HG03520 (cell line): ENCODE measurements around the gene PXN.

Experiments used
- ATAC-seq: cut with Tn5 transposase; IDR thresholded peaks from one replicate; pipeline ENCODE4 v1.9.1; 2021; ENCODE audit warnings: mild to moderate bottlenecking, moderate library complexity; ENCODE audit not compliant: unreplicated experiment

Gene PXN

DNA sequence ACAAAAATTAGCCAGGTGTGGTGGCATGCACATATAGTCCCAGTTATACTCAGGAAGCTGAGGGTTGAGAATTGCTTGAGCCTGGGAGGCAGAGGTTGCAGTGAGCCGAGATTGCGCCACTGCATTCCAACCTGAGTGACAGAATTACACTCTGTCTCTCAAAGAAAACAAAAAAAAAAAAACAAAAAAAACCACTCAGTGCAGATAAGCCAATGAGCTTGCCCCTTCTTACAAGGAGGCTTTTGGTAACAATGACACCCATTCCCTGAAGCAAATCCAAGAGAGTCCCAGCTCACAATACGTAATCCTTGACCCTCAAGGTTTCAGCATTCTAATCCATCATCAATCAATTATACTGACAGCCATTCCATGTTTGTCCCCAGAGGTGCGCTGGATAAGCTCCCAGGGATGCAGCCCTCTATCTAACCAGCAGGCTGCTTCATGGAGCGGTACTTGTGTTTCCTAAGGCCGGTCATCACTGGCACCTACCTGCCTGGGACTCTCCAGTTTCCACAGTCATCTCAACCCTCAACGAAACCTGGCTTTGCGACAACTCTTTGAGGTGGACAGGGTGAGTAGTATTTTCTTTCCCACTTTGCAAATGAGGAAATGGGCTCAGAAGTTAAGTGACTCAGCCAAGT is 83.4 kb downstream of the PXN start:
- ATAC-seq: no peak

DNA sequence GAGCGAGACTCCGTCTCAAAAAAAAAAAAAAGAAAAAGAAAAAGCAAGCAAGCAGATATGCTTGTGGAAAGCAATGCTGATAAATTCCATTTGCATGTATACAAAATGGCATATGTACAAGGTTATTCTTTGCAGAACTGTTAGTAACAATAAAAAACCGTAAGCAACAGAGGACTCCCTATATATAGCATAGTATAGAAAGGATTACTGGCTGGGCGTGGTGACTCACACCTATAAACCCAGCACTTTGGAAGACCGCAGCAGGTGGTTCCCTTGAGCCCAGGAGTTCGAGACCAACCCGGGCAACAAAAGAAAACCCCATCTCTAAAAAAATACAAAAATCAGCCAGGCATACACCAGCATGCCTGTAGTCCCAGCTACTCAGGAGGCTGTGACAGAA is 84.6 kb downstream of the PXN start:
- no peak for ATAC-seq

DNA sequence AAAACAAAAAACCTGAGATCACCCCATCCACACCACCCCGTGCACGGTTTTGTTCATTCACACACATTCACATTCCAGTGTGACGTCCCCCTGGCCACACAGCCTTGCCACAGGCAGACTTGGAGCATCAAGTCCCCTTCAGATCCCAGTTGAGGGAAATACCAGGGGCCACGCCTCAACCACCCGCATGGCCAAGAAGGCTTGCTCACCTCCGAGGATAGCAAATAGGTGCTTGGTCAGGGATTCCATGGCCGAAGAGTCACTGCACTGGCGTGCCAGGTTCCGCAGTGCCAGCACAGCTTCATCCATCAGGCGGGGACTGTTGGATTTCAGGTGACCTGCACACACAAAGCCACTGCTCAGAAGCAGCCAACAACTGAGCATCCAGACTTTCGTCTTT is 90.0 kb downstream of the PXN start:
- no peak for ATAC-seq

DNA sequence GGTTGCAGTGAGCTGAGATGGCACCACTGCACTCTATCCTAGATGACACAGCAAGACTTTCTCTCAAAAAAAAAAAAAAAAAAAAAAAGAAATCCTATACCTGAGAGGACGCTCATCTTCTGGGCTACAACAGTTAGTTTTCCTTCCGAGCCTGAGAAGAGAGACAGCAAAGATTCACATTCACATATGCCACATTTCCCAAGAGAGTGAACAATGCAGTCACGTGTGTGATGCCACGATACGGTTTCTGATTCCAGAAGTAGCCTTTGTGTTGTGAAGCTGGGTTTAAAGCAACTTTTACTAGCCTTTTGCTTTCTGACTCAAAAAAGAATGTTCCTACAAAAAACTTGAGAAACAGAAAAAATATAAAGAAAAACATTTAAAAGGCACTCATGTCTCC is 90.5 kb downstream of the PXN start:
- no peak for ATAC-seq

DNA sequence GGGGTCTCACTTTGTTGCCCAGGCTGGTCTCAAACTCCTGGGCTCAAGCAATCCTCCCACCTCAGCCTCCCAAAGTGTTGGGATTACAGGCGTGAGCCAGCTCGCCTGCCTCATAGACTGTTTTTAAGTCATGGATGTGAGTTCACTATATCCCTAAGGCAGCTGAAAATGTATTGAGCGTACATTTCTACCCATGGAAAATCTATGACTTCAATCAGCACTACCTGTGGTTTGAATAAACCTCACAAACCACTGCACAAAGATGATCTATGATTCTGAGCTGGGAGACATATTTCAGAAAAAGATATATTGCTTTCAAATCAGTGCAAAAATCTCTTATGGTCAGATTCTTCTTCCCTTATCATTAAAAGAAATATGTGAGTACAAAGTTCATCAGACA is 93.5 kb downstream of the PXN start:
- ATAC-seq: no peak

DNA sequence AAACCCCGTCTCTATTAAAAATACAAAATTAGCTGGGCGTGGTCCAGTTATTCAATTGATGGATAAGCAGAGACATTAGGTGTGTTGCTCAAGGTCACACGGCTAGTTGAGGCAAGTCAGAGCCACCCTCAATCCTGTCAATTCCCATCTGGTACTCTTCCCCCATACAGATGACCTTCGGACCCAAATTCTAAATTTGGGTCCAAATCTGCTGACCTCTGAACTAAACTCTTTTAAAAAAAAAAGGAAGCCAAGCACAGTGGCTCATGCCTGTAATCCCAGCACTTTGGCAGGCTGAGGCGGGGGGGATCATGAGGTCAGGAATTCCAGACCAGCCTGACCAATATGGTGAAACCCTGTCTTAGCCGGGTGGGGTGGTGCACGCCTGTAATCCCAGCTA is 94.9 kb downstream of the PXN start:
- ATAC-seq: no peak

DNA sequence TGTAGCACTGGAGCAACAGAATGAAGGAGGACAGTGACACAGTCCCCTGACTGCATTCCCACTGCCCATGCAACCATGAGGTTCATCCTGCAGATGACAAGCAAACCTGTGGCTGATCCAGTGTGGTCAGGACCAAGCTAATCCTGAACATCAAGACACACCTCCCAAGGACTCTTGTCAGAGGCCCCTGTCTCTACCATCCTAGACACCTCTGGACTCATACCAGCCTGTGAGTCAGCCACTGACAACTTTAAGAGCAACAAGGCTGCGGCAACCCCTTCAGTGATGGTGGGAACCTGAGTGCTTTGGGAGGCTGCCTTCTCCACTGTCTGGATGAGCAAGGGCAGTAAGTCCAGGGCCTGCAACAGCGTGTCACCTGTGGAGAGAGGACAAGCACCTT is 95.6 kb downstream of the PXN start:
- no peak for ATAC-seq

DNA sequence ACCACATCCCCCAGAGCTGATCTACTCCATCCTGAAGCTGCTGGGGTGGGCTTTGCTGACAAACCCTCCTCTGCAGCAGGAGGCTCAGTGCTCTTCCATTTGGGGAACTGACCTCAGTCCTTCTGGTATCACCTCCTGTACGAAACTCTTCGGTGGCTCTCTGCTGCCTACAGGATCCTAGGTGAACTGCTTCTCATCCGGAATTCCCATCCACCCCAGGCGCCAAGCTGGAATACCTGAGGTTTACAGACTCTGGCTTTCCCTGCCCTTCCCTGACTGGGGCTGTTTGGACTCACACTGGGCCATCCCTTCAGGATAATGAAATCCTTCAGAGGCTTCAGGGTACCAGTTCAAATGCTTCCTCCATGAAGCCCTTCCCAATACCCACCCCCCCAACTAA is 97.2 kb downstream of the PXN start:
- ATAC-seq: no peak

DNA sequence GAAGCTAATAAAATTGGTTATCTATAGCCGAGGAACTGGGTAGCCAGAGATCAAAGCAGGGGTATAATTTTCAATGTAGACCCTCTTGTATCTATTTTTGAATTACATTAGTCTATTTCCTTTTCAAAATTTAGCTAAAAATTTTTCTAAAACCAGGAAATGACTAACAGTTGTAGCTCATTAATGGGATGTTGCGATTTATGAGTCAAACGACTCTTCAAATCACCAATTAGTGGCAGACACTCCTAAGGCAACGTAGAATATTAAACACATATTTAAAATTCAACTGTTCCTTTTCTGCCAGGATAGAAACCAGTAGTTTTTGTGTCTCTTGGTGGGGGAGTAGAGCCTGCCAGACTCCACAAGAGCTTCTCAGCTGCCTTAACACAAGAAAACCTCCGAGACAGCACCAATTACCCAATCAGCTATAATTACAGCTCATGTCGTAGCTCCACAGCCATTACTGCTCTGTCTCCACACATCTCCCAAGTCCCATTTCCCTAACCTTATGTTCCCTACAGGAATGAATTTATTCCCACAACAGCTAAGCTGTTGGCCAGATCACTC is 97.9 kb downstream of the PXN start:
- no peak for ATAC-seq

DNA sequence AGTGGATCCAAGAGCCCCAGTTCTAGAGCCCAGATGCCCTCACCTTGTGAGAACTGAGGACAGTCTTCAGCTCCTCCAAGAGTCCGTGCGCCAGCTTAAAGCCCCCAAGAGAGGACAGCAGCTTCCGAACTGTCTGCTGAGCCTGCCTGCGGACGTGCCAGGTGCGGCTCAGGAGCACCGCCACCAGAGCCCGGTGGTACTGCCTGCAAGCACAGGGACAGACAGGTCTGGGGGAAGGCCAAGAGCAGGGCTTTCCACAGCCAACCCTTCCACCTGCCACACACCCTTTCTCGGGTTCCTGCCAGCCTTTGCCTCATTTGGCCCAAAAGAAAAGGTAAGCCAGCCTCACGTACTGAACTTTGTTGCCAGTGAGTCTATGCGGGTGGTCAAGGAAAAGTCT is 101.2 kb downstream of the PXN start:
- no peak for ATAC-seq

DNA sequence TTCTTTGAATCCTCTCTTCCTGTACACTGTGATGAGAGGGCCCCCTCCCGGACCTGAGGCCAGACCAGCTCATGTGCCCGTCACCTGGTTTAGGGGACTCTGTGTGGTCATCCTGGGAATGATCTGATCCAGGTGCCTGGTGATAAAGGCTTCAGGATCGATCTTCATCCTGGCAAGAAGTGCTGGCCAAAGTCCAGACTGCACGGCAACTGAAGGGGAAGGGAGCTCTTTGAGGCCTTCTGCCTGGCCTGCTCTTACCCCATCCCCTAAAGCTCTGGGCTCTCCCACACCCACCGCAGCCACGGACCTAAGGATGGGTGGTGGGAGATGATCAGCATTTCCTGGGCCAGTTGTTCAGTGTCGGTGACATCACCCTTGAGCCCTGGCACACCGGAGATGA is 102.8 kb downstream of the PXN start:
- ATAC-seq: no peak

DNA sequence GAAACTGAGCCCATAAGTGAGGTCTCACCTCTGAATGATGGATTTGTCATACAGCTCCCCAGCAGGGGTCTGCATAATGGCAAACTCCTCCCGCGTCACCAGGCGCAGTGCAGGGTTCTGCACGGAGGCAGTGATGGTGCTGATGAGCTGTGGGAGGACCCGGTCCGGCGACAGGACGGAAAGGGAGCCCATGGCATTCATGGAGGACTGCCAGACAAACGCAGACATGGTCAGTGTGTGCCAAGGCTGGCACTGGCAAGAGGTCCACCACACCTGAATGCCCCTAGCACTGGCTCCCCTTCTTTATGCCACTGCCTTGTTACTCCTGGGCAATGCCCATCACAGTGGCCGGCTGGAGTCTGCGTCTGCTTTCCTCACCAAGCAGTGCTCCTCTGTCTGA is 103.7 kb downstream of the PXN start:
- no peak for ATAC-seq
